H1 (cell line): Measurements from ENCODE around the gene MSI2. TPM values are rescaled to one million over a fixed set of nuclear protein-coding genes. Genes with fewer than 3 reads are reported as not detected.

ENCODE experiments used
- CTCF ChIA-PET: fragments of 300-600 bp; sonication (Branson Sonifier 250); formaldehyde crosslinking; loops from one replicate; lab custom pipeline; 2021; ENCODE audit not compliant: partially characterized antibody; lab: Charles Lee
- POLR2A ChIA-PET: fragments of 300-600 bp; sonication (Branson Sonifier 250); formaldehyde crosslinking; loops from one replicate; lab custom pipeline; 2021; ENCODE audit warnings: inconsistent platforms; ENCODE audit not compliant: partially characterized antibody; lab: Charles Lee
- DNase-seq, 2 experiments: peaks; one replicate each; pipeline versions ENCODE4 v3.0.0 to v3.0.0-alpha.2; 2010 to 2022; ENCODE audit warnings: low spot score in 2 of 2, low read depth in 1 of 2, mixed read lengths in 1 of 2
- FAIRE-seq: peaks from 2 replicates; lab custom pipeline; 2011; peaks lifted over from hg19 to GRCh38; lab: Jason Lieb, UNC
- H2AFZ ChIP-seq: 2 replicates; pipeline ENCODE4 v1.8.1; 2012; ENCODE audit warnings: low read length, inconsistent platforms
- H2AK5ac ChIP-seq: 2 replicates; pipeline ENCODE4 v1.6.1; 2013; ENCODE audit warnings: low read depth, low read length
- H2BK120ac ChIP-seq: replicated peaks from 2 replicates; pipeline ENCODE3; 2013; ENCODE audit warnings: low read depth, low read length, inconsistent platforms
- H2BK12ac ChIP-seq: 2 replicates; pipeline ENCODE4 v1.6.1; 2013; ENCODE audit warnings: low read depth, low read length
- H2BK15ac ChIP-seq: 2 replicates; pipeline ENCODE4 v1.6.1; 2013; ENCODE audit warnings: low read length
- H2BK20ac ChIP-seq: 2 replicates; pipeline ENCODE4 v1.6.1; 2013; ENCODE audit warnings: low read length
- H2BK5ac ChIP-seq: 2 replicates; pipeline ENCODE4 v1.6.1; 2013; ENCODE audit warnings: low read depth, low read length
- H3K14ac ChIP-seq: 2 replicates; pipeline ENCODE4 v1.6.1; 2013; ENCODE audit warnings: inconsistent platforms; ENCODE audit not compliant: insufficient read length
- H3K18ac ChIP-seq: 2 replicates; pipeline ENCODE4 v1.6.1; 2013; ENCODE audit warnings: low read length; ENCODE audit errors: extremely low read depth
- H3K23ac ChIP-seq: 2 replicates; pipeline ENCODE4 v1.6.1; 2013; ENCODE audit warnings: inconsistent platforms; ENCODE audit not compliant: insufficient read length
- H3K23me2 ChIP-seq: 2 replicates; pipeline ENCODE4 v1.6.1; 2013; ENCODE audit warnings: low read depth, low read length
- H3K27ac ChIP-seq: 2 replicates; pipeline ENCODE4 v1.6.1; 2011; ENCODE audit warnings: low read depth, low read length, inconsistent platforms
- H3K27me3 ChIP-seq, 4 experiments: replicated peaks in 1 of 4; 1 replicate in 1 of 4; 2 replicates in 3 of 4; pipeline versions ENCODE4 v1.6.1 to v1.8.1; 2011 to 2013; ENCODE audit warnings: low read length in 3 of 4, mild to moderate bottlenecking in 3 of 4, inconsistent platforms in 2 of 4, mixed read lengths in 2 of 4, moderate library complexity in 1 of 4; ENCODE audit not compliant: control insufficient read depth in 3 of 4, insufficient read depth in 3 of 4; ENCODE audit errors: extremely low read depth in 1 of 4
- H3K36me3 ChIP-seq, 4 experiments: 2 replicates each; pipeline versions ENCODE4 v1.6.1 to v1.8.1; 2011 to 2013; ENCODE audit warnings: mild to moderate bottlenecking in 4 of 4, low read length in 3 of 4, moderate library complexity in 2 of 4, control low read depth in 1 of 4, inconsistent platforms in 1 of 4; ENCODE audit not compliant: insufficient read depth in 4 of 4, control insufficient read depth in 2 of 4
- H3K4ac ChIP-seq: replicated peaks from 2 replicates; pipeline ENCODE3; 2013; ENCODE audit warnings: low read length, low read depth, mixed read lengths, inconsistent platforms; ENCODE audit not compliant: insufficient read length
- H3K4me1 ChIP-seq, 4 experiments: replicated peaks in 1 of 4; 1 replicate in 1 of 4; 2 replicates in 3 of 4; pipeline versions ENCODE4 v1.6.1 to v1.8.1; 2011 to 2013; ENCODE audit warnings: low read length in 3 of 4, inconsistent platforms in 2 of 4, mixed read lengths in 1 of 4; ENCODE audit not compliant: insufficient read depth in 4 of 4, control insufficient read depth in 3 of 4
- H3K4me2 ChIP-seq, 2 experiments: 2 replicates each; pipeline versions ENCODE4 v1.6.1 to v1.8.1; 2011 to 2013; ENCODE audit warnings: low read depth in 2 of 2, low read length in 2 of 2, control low read depth in 1 of 2, inconsistent platforms in 1 of 2, mild to moderate bottlenecking in 1 of 2; ENCODE audit not compliant: insufficient read depth in 1 of 2
- H3K4me3 ChIP-seq, 4 experiments: fragments of 200-600, 300-600 bp in 1 of 4; sonication (generic), shearing (Covaris generic), sonication (Bioruptor Twin) in 1 of 4; 2 replicates each; pipeline versions ENCODE4 v1.5.1 to v1.8.1; 2011 to 2016; ENCODE audit warnings: low read length in 4 of 4, low read depth in 3 of 4, control low read depth in 2 of 4, inconsistent platforms in 2 of 4, mild to moderate bottlenecking in 2 of 4, mixed read lengths in 1 of 4, moderate library complexity in 1 of 4; ENCODE audit not compliant: insufficient read depth in 2 of 4; ENCODE audit errors: extremely low read depth in 1 of 4
- H3K56ac ChIP-seq: replicated peaks from 2 replicates; pipeline ENCODE3; 2013; ENCODE audit warnings: low read depth, mild to moderate bottlenecking, mixed read lengths, low read length, inconsistent platforms; ENCODE audit not compliant: insufficient read length
- H3K79me1 ChIP-seq: 2 replicates; pipeline ENCODE4 v1.6.1; 2013; ENCODE audit warnings: low read depth, low read length, control low read depth
- H3K79me2 ChIP-seq, 2 experiments: 2 replicates each; pipeline versions ENCODE4 v1.6.1 to v1.8.1; 2012 to 2013; ENCODE audit warnings: low read length in 2 of 2, mild to moderate bottlenecking in 2 of 2, inconsistent platforms in 1 of 2; ENCODE audit not compliant: insufficient read depth in 2 of 2, control insufficient read depth in 1 of 2
- H3K9ac ChIP-seq, 4 experiments: replicated peaks in 1 of 4; 1 replicate in 1 of 4; 2 replicates in 3 of 4; pipeline versions ENCODE4 v1.6.1 to v1.8.1; 2011 to 2013; ENCODE audit warnings: low read depth in 3 of 4, low read length in 3 of 4, control low read depth in 2 of 4, mild to moderate bottlenecking in 2 of 4, moderate library complexity in 2 of 4, inconsistent platforms in 1 of 4; ENCODE audit errors: extremely low read depth in 1 of 4
- H3K9me3 ChIP-seq, 2 experiments: 2 replicates each; pipeline versions ENCODE4 v1.6.1 to v1.8.1; 2012 to 2013; ENCODE audit warnings: mild to moderate bottlenecking in 2 of 2, moderate library complexity in 2 of 2, control low read depth in 1 of 2, inconsistent platforms in 1 of 2, low read depth in 1 of 2, low read length in 1 of 2, mixed read lengths in 1 of 2; ENCODE audit not compliant: insufficient read depth in 2 of 2
- H4K20me1 ChIP-seq, 2 experiments: replicated peaks in 1 of 2; 2 replicates each; pipeline versions ENCODE3 to v1.8.1; 2011 to 2013; ENCODE audit warnings: inconsistent platforms in 2 of 2, low read length in 2 of 2, mild to moderate bottlenecking in 1 of 2; ENCODE audit not compliant: insufficient read depth in 2 of 2, control insufficient read depth in 1 of 2
- H4K5ac ChIP-seq: 2 replicates; pipeline ENCODE4 v1.6.1; 2013; ENCODE audit warnings: low read length, low read depth, mixed read lengths, inconsistent platforms; ENCODE audit not compliant: insufficient read length
- H4K8ac ChIP-seq: 2 replicates; pipeline ENCODE4 v1.8.0; 2013; ENCODE audit warnings: mild to moderate bottlenecking, moderate library complexity, low read length, inconsistent platforms; ENCODE audit not compliant: insufficient read depth; ENCODE audit errors: extremely low read depth
- H4K91ac ChIP-seq: replicated peaks from 2 replicates; pipeline ENCODE3; 2013; ENCODE audit warnings: low read length, mixed read lengths, inconsistent platforms; ENCODE audit not compliant: insufficient read length
- BACH1 ChIP-seq: IDR thresholded peaks from 2 replicates; pipeline ENCODE4 v1.6.1; 2012; ENCODE audit warnings: low read length, improper control_type of control experiment
- BRCA1 ChIP-seq: IDR thresholded peaks from 2 replicates; pipeline ENCODE4 v1.6.1; 2012; ENCODE audit warnings: low read depth, low read length, improper control_type of control experiment
- whole genome bisulfite sequencing, 2 experiments: shearing (Covaris generic) in 1 of 2; methylation state at CpG; one replicate each; pipeline versions ENCODE4 v1.1.6 to v1.1.7; 2013 to 2015; ENCODE audit warnings: low lambda C conversion rate in 2 of 2, mixed read lengths in 2 of 2, inconsistent platforms in 1 of 2, low coverage in 1 of 2, missing lambda C conversion rate in 1 of 2; ENCODE audit not compliant: insufficient replicate concordance in 2 of 2, insufficient coverage in 1 of 2, insufficient read length in 1 of 2; ENCODE audit errors: extremely low coverage in 1 of 2, missing lambda C conversion rate in 1 of 2; 5-methylcytosine and 5-hydroxymethylcytosine counted together
- polyA plus RNA-seq, 7 experiments: library from polyadenylated mRNA; depleted of rRNA in 3 of 7; stranded (reverse) in 5 of 7; unstranded in 2 of 7; fragments of >200 nt in 5 of 7; fragments of 200-250 nt in 2 of 7; gene quantifications; 1 replicate in 5 of 7; 2 replicates in 1 of 7; 4 replicates in 1 of 7; pipeline versions ENCODE4 v1.2.1 to v1.2.3, GENCODE V29; 2011 to 2013; ENCODE audit warnings: missing spikeins in 2 of 7, mixed read lengths in 2 of 7
- total RNA-seq: library from RNA; stranded (reverse); fragmentation: NEBNext Ultra II Directional; extraction: Animal tissue kit (Norgen Biotek cat#: 25700); gene quantifications from 2 replicates; pipeline ENCODE4 v1.2.1, GENCODE V29; 2021

MSI2 gene
- total and polyA plus RNA-seq, 2 of the 8 experiments (the other 6 are each of a cell fraction or from before 2014, with no cell fraction given), result 36.7 to 80.6 TPM

DNA sequence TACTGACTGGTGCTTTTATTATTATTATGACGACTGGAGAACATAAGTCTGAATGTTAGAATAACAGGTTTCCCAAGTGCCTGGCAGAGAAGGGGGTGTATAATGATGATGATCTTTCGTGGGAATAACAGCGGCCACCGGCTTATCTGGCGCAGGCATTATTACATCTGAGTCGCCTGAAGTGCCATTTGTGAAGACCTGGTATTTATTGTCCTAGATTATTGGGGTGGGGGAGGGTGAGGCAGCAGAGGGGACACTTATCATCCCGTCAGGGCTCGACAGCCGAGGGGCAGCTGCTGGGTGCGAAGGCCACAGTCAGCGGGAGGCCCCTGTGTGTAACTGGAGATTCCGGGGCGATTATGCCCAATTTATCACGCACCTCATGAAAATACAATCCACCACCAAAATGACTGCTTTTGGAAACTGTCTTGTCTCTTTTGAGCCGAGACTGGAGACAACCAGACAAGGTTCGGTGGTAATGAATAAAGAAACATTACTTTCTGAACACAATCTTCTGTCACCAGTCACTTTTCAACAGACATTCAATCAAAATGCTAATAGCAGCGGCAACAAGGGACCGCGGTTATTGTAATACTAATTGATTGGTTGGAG is 289.5 kb downstream of the MSI2 start:
- Histone ChIP-seq H4K8ac (no peak overlapping the region), H3K9ac (no peak overlapping the region), H2BK12ac (no peak overlapping the region), H3K4ac (no peak overlapping the region), H2BK15ac (no peak overlapping the region), H4K91ac (no peak overlapping the region), H3K4me1 (peaks cover 7 to 34% (median 19%) of the 10 kb centered on the region in 4 experiments), H3K27me3 (no peaks in the 10 kb centered on the region), H3K9me3 (no peaks in the 10 kb centered on the region), H4K20me1 (peaks cover 2% of the 10 kb centered on the region in 2 experiments), H3K23ac (no peak overlapping the region), H2BK120ac (no peak overlapping the region), H3K4me3 (no peak overlapping the region), H3K27ac (no peak overlapping the region), H2BK5ac (no peak overlapping the region), H2AK5ac (no peak overlapping the region), H3K14ac (no peak overlapping the region), H3K23me2 (no peaks in the 10 kb centered on the region), H2BK20ac (no peak overlapping the region), H3K4me2 (no peak overlapping the region), H3K79me1 (peaks cover 4% of the 10 kb centered on the region; the same call in 1 of the 2 replicates), H2AFZ (no peak overlapping the region), H4K5ac (no peak overlapping the region), H3K56ac (no peak overlapping the region), H3K79me2 (no peaks in the 10 kb centered on the region; a peak in 1 of 4 replicates), H3K36me3 (peaks cover 0 to 2% (median 0%) of the 10 kb centered on the region in 4 experiments; a peak in 1 of 8 replicates), H3K18ac (no peak overlapping the region)
- ChIA-PET CTCF (interaction anchor here (0.7 kb wide), 1 partner anchor 30 kb away, joined by 3 read pairs; no protein-coding TSS in a partner anchor), POLR2A (no interaction called here)
- no peak for FAIRE-seq
- DNase-seq, result no peak
- TF ChIP-seq BACH1, result no peak
- no peak for TF ChIP-seq BRCA1
- 85% methylated on average over 19 of the region's 19 CpGs; no CpG with 5 or more reads in 1 of the 2 experiments for WGBS, 2 experiments
